Activated CD4-positive, alpha-beta T cell treated with anti-CD3 and anti-CD28 coated beads, Interleukin-10, Interleukin-2, amounts not matched to agents 100 ng/mL and 50 ng/mL, durations not matched to agents 16 hours and 8 hours (primary cell): ENCODE measurements around the gene ZNF385B.

Source experiments
- DNase-seq: peaks from one replicate; pipeline ENCODE4 v3.0.0-alpha.2; 2020

ZNF385B gene

GRCh38 chr2:179619947-179620467, 241.4 kb downstream of the ZNF385B start:
- no peak for DNase-seq

GRCh38 chr2:179614121-179614520, 247.3 kb downstream of the ZNF385B start:
- DNase-seq: no peak

GRCh38 chr2:179613701-179614100, 247.7 kb downstream of the ZNF385B start:
- no peak for DNase-seq

GRCh38 chr2:179613299-179613651, 248.1 kb downstream of the ZNF385B start:
- DNase-seq: no peak

GRCh38 chr2:179612591-179613298, 248.7 kb downstream of the ZNF385B start:
- no peak for DNase-seq

GRCh38 chr2:179612108-179612507, 249.3 kb downstream of the ZNF385B start:
- DNase-seq: no peak

GRCh38 chr2:179606141-179606540, 255.3 kb downstream of the ZNF385B start:
- no peak for DNase-seq

GRCh38 chr2:179605341-179605740, 256.1 kb downstream of the ZNF385B start:
- no peak for DNase-seq

GRCh38 chr2:179604598-179604997, 256.8 kb downstream of the ZNF385B start:
- DNase-seq: no peak

GRCh38 chr2:179602452-179602851, 259.0 kb downstream of the ZNF385B start:
- DNase-seq: no peak

- DNase-seq: no peak
Measured at GRCh38 chr2:179596018-179596417, 265.4 kb downstream of the ZNF385B start.

- DNase-seq: no peak
Measured at GRCh38 chr2:179595284-179595683, 266.1 kb downstream of the ZNF385B start.

- DNase-seq: no peak
Measured at GRCh38 chr2:179594268-179595112, 266.9 kb downstream of the ZNF385B start.

GRCh38 chr2:179593323-179593722, 268.1 kb downstream of the ZNF385B start:
- no peak for DNase-seq

GRCh38 chr2:179592167-179592936, 269.1 kb downstream of the ZNF385B start:
- no peak for DNase-seq

GRCh38 chr2:179591690-179592089, 269.7 kb downstream of the ZNF385B start:
- DNase-seq: no peak

- no peak for DNase-seq
Measured at GRCh38 chr2:179588486-179589145, 272.8 kb downstream of the ZNF385B start.

GRCh38 chr2:179584760-179585159, 276.7 kb downstream of the ZNF385B start:
- DNase-seq: no peak

GRCh38 chr2:179581605-179582004, 279.8 kb downstream of the ZNF385B start:
- DNase-seq: no peak

GRCh38 chr2:179580378-179581146, 280.9 kb downstream of the ZNF385B start:
- no peak for DNase-seq

- no peak for DNase-seq
Measured at GRCh38 chr2:179579800-179580199, 281.6 kb downstream of the ZNF385B start.
